ENCODE results near the gene PLEKHH1. TPM values are rescaled to one million over a fixed set of nuclear protein-coding genes. Genes with fewer than 3 reads are reported as not detected.
A peak's percentile ranks its signal among the peaks of the same experiment; 100 is the strongest.

The PLEKHH1 gene
- total RNA-seq, 1 experiment from 2014 or later: 35.3 TPM

- Histone ChIP-seq H2BK20ac (ENCODE audit: low read depth, low read length, poor library complexity, severe bottlenecking) (no peak overlapping the region), H3K79me2 (ENCODE audit: insufficient read depth, low read length) (0 out of 2 replicates have a peak, but pooled peaks cover 3% of the 10 kb centered on the region), H2BK5ac (ENCODE audit: insufficient read length, low read length) (no peak overlapping the region), H4K5ac (ENCODE audit: insufficient read length, low read depth, low read length) (no peak overlapping the region), H3K23ac (ENCODE audit: insufficient read length, low read depth, low read length) (no peak overlapping the region), H3K18ac (ENCODE audit: insufficient read length, low read depth, low read length) (no peak overlapping the region), H3K27me3 (ENCODE audit: insufficient read depth, low read length) (no peaks in the 10 kb centered on the region), H3K79me1 (ENCODE audit: insufficient read depth, low read depth, low read length, poor library complexity, severe bottlenecking) (no peaks in the 10 kb centered on the region), H4K91ac (ENCODE audit: insufficient read length, low read depth, low read length) (no peak overlapping the region), H3K27ac (ENCODE audit: insufficient read length, low read depth, low read length) (no peak overlapping the region), H2AFZ (ENCODE audit: low read length) (no peak overlapping the region), H2BK120ac (ENCODE audit: low read depth, low read length, poor library complexity, severe bottlenecking) (no peak overlapping the region), H2BK12ac (ENCODE audit: insufficient read length, low read depth, low read length) (no peak overlapping the region), H4K8ac (replicated peaks; ENCODE audit: insufficient read length, low read depth, low read length) (no peak overlapping the region), H3K23me2 (ENCODE audit: insufficient read length, low read depth, low read length, poor library complexity, severe bottlenecking) (no peaks in the 10 kb centered on the region), H2BK15ac (ENCODE audit: low read depth, low read length) (no peak overlapping the region), H3T11ph (ENCODE audit: low read length) (no peak overlapping the region), H3K14ac (ENCODE audit: insufficient read depth, low read length) (no peak overlapping the region), H2AK5ac (ENCODE audit: insufficient read length, low read length) (no peak overlapping the region), H3K4ac (ENCODE audit: low read depth, low read length) (no peak overlapping the region), H3K4me2 (ENCODE audit: insufficient read depth, insufficient read length, low read length) (no peak overlapping the region), H3K9ac (ENCODE audit: extremely low read depth, insufficient read length, low read length) (no peak overlapping the region), H4K20me1 (ENCODE audit: control insufficient read depth, insufficient read depth, insufficient read length) (no peaks in the 10 kb centered on the region), H3K4me1 (ENCODE audit: insufficient read depth, low read length) (peaks cover 6% of the 10 kb centered on the region; the same call in 1 of the 2 replicates), H3K56ac (ENCODE audit: insufficient read length, low read depth, low read length) (no peak overlapping the region), H3K9me3 (ENCODE audit: control insufficient read depth, low read depth, low read length) (no peaks in the 10 kb centered on the region)
- no CpG with 5 or more reads among the region's 5 CpGs for WGBS (ENCODE audit: extremely low coverage, insufficient read length, low lambda C conversion rate)
- Mint-ChIP-seq H3K36me3 (ENCODE audit: insufficient read depth in 1 of 3, low read depth in 3 of 3) (peaks cover 3 to 15% (median 14%) of the 10 kb centered on the region in 3 experiments; a peak in 6 of 7 replicates), H3K4me1 (peaks cover 40 to 48% of the 10 kb centered on the region in 2 experiments), H3K27ac (peak overlapping the region in 2 of 3 experiments; percentile 46 to 60; a peak in 2 of 7 replicates), H3K9me3 (no peaks in the 10 kb centered on the region; a peak in 1 of 5 replicates), H3K27me3 (ENCODE audit: low read depth) (no peaks in the 10 kb centered on the region), H3K4me3 (no peak overlapping the region)
- no peak for DNase-seq
- TF ChIP-seq CTCF (conservative IDR thresholded peaks at IDR 0.05): no peak
These were observed 6.0 kb downstream of the PLEKHH1 start for GRCh38 chr14:67539116-67539515.

Measured in H9 (cell line).